Renal cortex interstitium (tissue), 11 donors: ENCODE results near the gene NANOG. TPM values are rescaled to one million over a fixed set of nuclear protein-coding genes. Genes with fewer than 3 reads are reported as not detected.
"Not testable (repeated sequence)": the region's sequence is repeated elsewhere in the genome, so short reads cannot be mapped to it uniquely, and the experiment has no call there.

ENCODE experiments used
- DNase-seq, 11 donors: peaks; one replicate each; pipeline ENCODE4 v3.0.0-alpha.2; 2013; ENCODE audit warnings: low read depth in 9 of 11, low spot score in 4 of 11; ENCODE audit errors: extremely low read depth in 1 of 11
- polyA plus RNA-seq, 3 donors: library from polyadenylated mRNA; unstranded; fragments of 120-200 nt; gene quantifications; one replicate each; pipeline ENCODE4 v1.2.1, GENCODE V29; 2013; ENCODE audit not compliant: insufficient read length in 3 of 3

Gene NANOG
- polyA plus RNA-seq, 3 donors: 0.16 to 0.53 (median 0.17) TPM

GRCh38 chr12:7797698-7798398 is 8.6 kb downstream of the NANOG start:
- DNase-seq: no peak

GRCh38 chr12:7798750-7799308 is 9.6 kb downstream of the NANOG start:
- DNase-seq: not testable (repeated sequence)

- DNase-seq: no peak
These were observed 12.3 kb downstream of the NANOG start for GRCh38 chr12:7801460-7801859.

DNA sequence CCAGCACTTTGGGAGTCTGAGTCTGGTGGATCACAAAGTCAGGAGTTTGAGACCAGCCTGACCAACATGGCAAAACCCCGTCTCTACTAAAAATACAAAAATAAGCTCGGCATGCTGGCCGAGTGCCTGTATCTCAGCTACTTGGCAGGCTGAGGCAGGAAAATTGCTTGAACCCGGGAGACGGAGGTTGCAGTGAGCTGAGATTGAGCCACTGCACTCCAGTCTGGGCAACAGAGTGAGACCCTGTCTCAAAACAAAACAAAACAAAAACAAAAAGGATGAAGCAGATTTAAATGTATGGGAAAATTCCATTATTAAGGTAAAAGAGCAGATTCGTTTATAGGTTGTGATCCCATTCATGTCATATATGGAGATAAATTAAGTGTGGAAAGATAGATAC is 17.1 kb downstream of the NANOG start:
- not testable (repeated sequence) for DNase-seq

GRCh38 chr12:7806863-7807487 is 17.8 kb downstream of the NANOG start:
- DNase-seq: peak; percentile 38 to 68 (median 57)

GRCh38 chr12:7825754-7826153 is 36.6 kb downstream of the NANOG start:
- not testable (repeated sequence) for DNase-seq

DNA sequence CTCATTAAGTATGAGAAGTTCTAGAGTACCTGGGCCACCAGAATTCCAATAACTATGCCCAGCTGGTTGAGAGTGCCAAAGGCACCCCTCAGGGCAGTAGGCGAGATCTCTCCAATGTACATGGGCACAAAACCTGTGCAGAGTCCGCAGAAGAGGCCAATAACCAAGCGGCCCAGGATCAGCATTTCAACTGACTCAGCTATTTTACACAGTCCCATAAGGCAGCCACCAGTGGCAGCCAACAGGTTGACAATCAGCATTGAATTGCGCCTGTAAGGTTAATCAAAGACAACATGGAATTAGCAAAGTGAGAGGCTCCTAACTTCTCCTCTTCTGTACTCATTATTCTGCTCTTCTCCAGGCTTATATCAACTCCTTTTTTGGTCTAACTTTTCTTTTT is 40.5 kb downstream of the NANOG start:
- not testable (repeated sequence) for DNase-seq

DNA sequence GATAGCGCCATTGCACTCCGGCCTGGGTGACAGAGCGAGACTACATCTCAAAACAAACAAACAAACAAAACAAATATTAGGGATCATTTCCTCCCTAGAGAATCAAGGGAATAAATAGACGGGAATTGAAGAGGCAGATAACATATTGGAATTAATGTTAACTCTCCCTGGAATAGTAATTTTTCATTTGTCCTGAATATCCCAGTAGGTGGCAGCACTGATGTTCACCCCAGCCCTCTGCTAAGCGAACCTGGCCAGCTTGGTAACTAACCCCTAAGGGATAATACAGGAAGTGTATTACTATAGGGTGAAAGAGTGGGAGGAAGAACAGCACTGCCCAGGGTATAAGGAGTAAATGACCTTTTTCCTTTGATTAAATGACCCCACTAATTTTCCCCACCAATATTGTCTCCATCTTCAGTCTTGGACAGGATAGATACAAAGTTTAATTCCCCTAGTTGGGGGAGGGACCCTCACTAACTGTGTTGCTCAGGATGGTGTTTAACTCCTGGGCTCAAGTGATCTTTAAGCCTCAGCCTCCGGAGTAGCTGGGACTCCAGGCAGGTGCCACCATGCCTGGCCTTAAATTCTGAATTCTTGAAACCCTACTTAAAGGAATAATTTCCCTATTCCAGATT is 43.0 kb downstream of the NANOG start:
- peak in 4 of 11 donors; percentile 6 to 33 (median 24) for DNase-seq

DNA sequence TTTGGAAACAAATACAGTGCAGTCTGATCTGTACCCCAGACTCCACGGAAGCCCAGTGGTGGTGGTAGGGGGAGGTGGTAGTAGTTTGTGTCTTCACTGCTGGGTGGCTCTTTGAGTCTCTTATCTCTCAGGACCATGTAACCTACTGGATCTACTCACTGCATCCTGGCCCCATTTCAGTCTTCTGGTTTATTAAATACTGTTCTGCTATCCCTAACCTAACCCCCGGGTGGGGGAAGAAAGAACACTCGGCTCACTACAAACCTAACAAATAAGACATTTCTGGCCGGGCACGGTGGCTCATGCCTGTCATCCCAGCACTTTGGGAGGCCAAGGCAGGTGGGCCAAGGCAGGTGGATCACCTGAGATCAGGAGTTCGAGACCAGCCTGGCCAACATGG is 44.0 kb downstream of the NANOG start:
- not testable (repeated sequence) for DNase-seq

DNA sequence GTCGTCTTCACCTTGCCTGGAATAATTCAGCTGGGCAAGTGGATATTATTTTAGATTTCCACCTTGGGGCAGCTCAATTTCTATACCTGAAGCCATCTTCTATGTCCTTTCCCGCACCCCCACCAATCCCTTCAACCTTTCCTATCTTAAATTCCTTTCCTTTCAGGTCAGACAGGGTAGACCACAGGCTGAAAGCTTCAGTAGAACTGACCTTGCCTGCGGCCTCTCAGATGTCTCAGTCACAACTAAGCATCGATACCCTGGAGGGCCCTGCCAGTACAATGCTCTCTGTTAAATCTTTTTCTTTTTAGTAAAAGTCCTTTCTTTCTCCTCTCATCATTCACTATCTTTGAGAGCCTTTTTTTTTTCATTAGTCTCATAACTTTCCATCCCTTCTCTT is 44.6 kb downstream of the NANOG start:
- no peak for DNase-seq

GRCh38 chr12:7834701-7835100 is 45.5 kb downstream of the NANOG start:
- no peak for DNase-seq

DNA sequence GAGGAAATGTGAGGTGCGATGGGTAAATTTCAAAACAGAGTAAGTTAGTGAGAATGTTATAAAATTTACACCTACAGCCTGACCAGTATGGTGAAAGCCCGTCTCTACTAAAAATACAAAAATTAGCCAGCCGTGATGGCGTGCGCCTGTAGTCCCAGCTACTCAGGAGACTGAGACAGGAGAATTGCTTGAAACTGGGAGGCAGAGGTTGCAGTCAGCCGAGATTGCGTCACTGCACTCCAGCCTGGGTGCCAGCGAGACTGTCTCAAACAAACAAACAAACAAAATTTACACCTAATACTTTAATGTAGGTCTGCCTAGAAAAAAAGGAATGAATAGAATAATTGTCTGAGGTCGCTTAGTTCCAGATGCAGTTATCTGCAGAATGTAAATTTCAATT is 45.9 kb downstream of the NANOG start:
- DNase-seq: no peak

DNA sequence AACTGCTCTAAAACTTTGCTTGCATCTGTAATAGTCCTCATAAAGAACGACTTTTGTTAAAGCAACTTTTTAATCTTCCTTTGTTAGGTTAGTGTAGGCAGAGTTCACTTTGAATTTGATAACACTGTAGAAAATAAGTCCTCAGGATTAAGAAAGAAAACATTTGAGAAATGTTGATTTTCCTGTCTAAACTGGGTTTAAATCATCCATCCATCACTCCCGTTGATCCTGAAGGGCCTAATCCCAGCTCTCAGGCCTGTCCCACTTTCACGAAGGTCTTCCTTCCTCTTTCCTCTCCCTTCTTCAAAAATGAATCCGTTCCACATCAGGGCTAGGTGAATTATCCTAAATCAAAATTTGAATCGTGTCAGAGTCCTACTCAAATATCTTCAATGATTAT is 46.6 kb downstream of the NANOG start:
- no peak for DNase-seq

DNA sequence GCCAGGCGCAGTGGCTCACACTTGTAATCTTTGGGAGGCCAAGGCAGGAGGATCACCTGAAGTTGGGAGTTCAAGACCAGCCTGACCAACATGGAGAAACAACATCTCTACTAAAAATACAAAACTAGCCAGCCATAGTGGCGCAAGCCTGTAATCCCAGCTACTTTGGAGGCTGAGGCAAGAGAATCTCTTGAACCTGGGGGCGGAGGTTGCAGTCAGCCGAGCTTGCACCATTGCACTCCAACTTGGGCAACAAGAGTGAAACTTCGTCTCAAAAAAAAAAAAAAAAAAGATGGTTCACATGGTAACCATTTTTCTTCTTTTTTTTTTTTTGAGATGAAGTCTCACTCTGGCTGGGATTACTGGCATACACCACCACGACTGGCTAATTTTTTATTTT is 48.2 kb downstream of the NANOG start:
- no peak for DNase-seq

- not testable (repeated sequence) for DNase-seq
These were observed 50.0 kb downstream of the NANOG start for GRCh38 chr12:7839226-7839625.

GRCh38 chr12:7839848-7840247 is 50.6 kb downstream of the NANOG start:
- DNase-seq: not testable (repeated sequence)

DNA sequence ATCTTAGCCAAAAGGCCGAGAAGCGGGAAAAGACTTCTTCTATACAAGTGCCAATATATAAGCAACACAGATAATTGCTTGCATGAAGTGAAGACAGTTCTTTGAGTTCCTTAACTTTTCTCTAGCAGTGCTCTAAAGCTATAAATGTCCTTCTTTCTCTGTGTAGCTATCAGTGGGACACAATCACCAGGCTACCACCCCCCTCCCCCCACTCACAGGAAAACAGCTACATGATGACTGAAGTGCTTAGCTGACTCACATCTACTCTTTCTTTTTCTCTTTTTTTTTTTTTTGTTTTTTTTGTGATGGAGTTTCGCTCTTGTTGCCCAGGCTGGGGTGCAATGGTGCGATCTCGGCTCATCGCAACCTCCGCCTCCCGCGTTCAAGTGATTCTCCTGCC is 53.2 kb downstream of the NANOG start:
- DNase-seq: not testable (repeated sequence)

DNA sequence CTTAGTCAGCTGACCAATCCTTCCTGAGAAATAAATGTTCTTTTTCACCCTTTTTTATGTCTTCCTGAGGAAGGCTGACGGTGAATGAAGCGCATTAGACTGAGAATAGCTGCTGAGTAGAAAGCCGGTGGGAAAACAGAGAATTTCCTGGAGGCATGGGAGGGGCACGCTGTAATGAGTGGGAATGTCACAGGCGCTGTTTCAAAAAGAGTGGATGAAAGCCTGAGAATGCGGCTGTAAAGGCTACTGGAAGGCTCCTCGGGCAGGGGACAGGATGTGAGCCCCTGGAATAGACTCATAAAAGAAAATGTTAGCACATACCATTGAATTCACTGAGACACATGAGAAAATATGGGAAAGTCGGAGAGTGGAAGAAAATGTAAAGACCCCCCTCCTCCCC is 53.9 kb downstream of the NANOG start:
- not testable (repeated sequence) for DNase-seq

DNA sequence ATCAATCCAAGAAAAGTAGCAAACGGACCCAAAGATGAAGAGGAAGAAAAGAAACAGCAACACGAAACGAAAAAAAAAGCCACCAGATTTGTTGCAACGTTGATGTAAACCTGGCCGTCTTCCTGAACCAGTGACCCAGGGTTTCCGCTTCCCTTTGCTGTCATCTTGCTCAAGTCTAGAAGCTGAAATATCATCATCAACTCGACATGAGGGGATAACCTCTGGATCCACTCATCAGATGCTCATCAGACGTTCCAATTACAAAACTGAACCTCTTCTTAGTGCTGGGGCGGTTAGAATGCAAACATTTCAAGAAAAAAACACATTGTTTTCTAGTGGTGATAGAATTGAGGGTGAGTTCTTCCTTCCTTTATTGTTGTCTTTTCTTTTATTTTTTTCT is 54.4 kb downstream of the NANOG start:
- not testable (repeated sequence) for DNase-seq

DNA sequence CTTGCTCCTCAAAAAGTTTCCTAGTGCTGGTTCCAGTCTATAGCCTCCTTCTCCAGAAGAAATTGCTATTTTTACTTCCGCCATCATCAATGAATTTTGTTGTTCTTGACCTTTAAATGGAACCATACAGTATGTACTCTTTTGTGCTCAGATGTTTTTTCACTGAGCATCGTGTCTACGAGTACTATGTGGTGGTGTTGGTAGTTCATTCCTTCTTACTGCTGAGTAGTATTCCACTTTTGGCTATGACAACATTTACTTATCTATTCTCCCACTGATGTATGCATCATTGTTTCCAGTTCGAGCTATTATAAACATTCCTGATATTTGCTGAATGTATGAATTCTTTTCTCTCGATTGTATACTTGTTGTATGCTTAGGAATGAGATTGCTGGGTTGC is 54.9 kb downstream of the NANOG start:
- no peak for DNase-seq
